ENCODE data around the gene IMMP1L.

- TF ChIP-seq, protein P1, sequence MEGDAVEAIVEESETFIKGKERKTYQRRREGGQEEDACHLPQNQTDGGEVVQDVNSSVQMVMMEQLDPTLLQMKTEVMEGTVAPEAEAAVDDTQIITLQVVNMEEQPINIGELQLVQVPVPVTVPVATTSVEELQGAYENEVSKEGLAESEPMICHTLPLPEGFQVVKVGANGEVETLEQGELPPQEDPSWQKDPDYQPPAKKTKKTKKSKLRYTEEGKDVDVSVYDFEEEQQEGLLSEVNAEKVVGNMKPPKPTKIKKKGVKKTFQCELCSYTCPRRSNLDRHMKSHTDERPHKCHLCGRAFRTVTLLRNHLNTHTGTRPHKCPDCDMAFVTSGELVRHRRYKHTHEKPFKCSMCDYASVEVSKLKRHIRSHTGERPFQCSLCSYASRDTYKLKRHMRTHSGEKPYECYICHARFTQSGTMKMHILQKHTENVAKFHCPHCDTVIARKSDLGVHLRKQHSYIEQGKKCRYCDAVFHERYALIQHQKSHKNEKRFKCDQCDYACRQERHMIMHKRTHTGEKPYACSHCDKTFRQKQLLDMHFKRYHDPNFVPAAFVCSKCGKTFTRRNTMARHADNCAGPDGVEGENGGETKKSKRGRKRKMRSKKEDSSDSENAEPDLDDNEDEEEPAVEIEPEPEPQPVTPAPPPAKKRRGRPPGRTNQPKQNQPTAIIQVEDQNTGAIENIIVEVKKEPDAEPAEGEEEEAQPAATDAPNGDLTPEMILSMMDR (IDR thresholded peaks at IDR 0.05) = no peak
- TF ChIP-seq POLR2A (IDR thresholded peaks at IDR 0.05) = no peak
- no peak for TF ChIP-seq EP300 (IDR thresholded peaks at IDR 0.05)
These were observed 95.1 kb downstream of the IMMP1L start for GRCh38 chr11:31414338-31414737.

All from stomach (tissue), 4 donors.